Loucy (cell line): ENCODE results near the gene ZNF775.

Experiments used
- H2AFZ ChIP-seq: fragments of 200-600 bp; sonication (generic); 2 replicates; pipeline ENCODE4 v1.6.0; 2016; ENCODE audit warnings: antibody characterized with exemption, mild to moderate bottlenecking, low read length, moderate library complexity
- H3F3A ChIP-seq: fragments of 200-600 bp; 2 replicates; pipeline ENCODE4 v1.6.0; 2016; ENCODE audit warnings: antibody characterized with exemption, low read depth, mild to moderate bottlenecking
- H3K27me3 ChIP-seq: fragments of 200-600 bp; sonication (generic); 2 replicates; pipeline ENCODE4 v1.6.1; 2014; ENCODE audit warnings: low read length, mild to moderate bottlenecking; ENCODE audit not compliant: insufficient read depth, poor library complexity, severe bottlenecking
- H3K36me3 ChIP-seq: fragments of 200-600 bp; sonication (generic); 2 replicates; pipeline ENCODE4 v1.6.1; 2016; ENCODE audit warnings: low read length; ENCODE audit not compliant: insufficient read depth
- H3K4me1 ChIP-seq: fragments of 200-600 bp; sonication (generic); 2 replicates; pipeline ENCODE4 v1.5.1; 2014; ENCODE audit warnings: low read length, mild to moderate bottlenecking; ENCODE audit not compliant: insufficient read depth, poor library complexity, severe bottlenecking
- H3K4me2 ChIP-seq: fragments of 200-600 bp; sonication (generic); 2 replicates; pipeline ENCODE4 v1.6.0; 2014; ENCODE audit warnings: antibody characterized with exemption, low read length, low read depth, mild to moderate bottlenecking; ENCODE audit not compliant: poor library complexity, severe bottlenecking
- H3K4me3 ChIP-seq: fragments of 200-600 bp; sonication (generic); 2 replicates; pipeline ENCODE4 v1.5.1; 2014; ENCODE audit warnings: low read length, mild to moderate bottlenecking, mixed read lengths; ENCODE audit not compliant: poor library complexity, severe bottlenecking
- H3K79me2 ChIP-seq: fragments of 200-600 bp; sonication (generic); 2 replicates; pipeline ENCODE4 v1.6.1; 2014; ENCODE audit warnings: low read length; ENCODE audit not compliant: insufficient read depth
- H3K9ac ChIP-seq: fragments of 200-600 bp; sonication (generic); 2 replicates; pipeline ENCODE4 v1.6.0; 2014; ENCODE audit warnings: mild to moderate bottlenecking, low read depth, low read length, moderate library complexity; ENCODE audit not compliant: poor library complexity, severe bottlenecking
- H3K9me2 ChIP-seq: fragments of 200-600 bp; sonication (generic); replicated peaks from 2 replicates; pipeline ENCODE4 v1.6.1; 2016; ENCODE audit warnings: low read depth, low read length, mixed read lengths
- H3K9me3 ChIP-seq: fragments of 200-600 bp; sonication (generic); 2 replicates; pipeline ENCODE4 v1.6.1; 2014; ENCODE audit warnings: mild to moderate bottlenecking, antibody characterized with exemption, low read length, low read depth; ENCODE audit not compliant: insufficient read depth
- H4K20me1 ChIP-seq: fragments of 200-600 bp; sonication (generic); 2 replicates; pipeline ENCODE4 v1.6.0; 2014; ENCODE audit warnings: antibody characterized with exemption, low read length, mild to moderate bottlenecking; ENCODE audit not compliant: insufficient read depth, poor library complexity, severe bottlenecking
- EZH2phosphoT487 ChIP-seq: fragments of 200-600 bp; IDR thresholded peaks from 2 replicates; pipeline ENCODE4 v1.6.1; 2018; ENCODE audit warnings: antibody characterized with exemption, mild to moderate bottlenecking, moderate library complexity, borderline replicate concordance
- TF ChIP-seq, protein P1 (sequence below): fragments of 200-600 bp; sonication (generic); conservative IDR thresholded peaks from 2 replicates; pipeline ENCODE4 v1.5.1; 2014; ENCODE audit warnings: mild to moderate bottlenecking, antibody characterized with exemption, low read length

ZNF775 gene

DNA sequence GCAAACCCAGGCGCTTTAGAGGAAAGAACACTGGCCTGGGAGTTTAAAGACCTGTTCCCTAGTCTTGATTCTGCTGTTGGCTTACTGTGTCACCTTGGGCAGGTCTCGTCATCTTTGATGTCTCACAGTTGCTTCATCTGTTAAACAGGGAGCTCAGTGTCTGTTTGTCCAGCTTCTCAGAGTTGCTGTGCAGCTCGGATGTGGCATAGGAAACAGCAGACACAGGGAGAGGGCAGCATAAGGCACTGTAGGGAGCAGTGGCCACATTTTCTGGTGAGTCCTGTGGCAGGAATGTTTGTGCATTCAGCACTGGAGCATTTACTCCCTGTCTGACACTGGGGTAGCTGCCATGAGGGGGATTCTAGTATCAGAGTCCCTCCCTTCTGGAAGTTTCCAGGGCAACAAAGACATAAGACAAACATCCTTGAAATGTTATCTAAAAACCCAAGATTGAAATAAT, 8.5 kb upstream of the ZNF775 start:
- H3K4me1 ChIP-seq = peaks cover 40% of the 10 kb centered on the region
- peaks cover 72% of the 10 kb centered on the region for H3K79me2 ChIP-seq
- peak overlapping the region; percentile 100 for H3K9ac ChIP-seq

DNA sequence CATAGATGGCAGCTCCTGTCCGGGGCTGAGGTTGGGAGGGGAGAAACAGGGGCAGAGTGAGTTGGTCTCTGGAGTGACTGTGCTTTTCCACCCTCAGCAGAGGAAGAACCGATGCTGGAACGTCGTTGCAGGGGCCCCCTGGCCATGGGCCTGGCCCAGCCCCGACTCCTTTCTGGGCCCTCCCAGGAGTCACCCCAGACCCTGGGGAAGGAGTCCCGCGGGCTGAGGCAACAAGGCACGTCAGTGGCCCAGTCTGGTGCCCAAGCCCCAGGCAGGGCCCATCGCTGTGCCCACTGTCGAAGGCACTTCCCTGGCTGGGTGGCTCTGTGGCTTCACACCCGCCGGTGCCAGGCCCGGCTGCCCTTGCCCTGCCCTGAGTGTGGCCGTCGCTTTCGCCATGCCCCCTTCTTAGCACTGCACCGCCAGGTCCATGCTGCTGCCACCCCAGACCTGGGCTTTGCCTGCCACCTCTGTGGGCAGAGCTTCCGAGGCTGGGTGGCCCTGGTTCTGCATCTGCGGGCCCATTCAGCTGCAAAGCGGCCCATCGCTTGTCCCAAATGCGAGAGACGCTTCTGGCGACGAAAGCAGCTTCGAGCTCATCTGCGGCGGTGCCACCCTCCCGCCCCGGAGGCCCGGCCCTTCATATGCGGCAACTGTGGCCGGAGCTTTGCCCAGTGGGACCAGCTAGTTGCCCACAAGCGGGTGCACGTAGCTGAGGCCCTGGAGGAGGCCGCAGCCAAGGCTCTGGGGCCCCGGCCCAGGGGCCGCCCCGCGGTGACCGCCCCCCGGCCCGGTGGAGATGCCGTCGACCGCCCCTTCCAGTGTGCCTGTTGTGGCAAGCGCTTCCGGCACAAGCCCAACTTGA, 7.8 kb upstream of the ZNF775 start:
- Histone ChIP-seq H3F3A (0 out of 2 replicates have a peak, but pooled peaks cover 5% of the 10 kb centered on the region), H3K9me3 (no peaks in the 10 kb centered on the region), H3K9ac (peak overlapping the region; percentile 100), H3K9me2 (no peaks in the 10 kb centered on the region), H3K4me3 (peak overlapping the region; percentile 99), H3K27me3 (peaks cover 6% of the 10 kb centered on the region), H3K79me2 (peaks cover 72% of the 10 kb centered on the region), H3K36me3 (peaks cover 19% of the 10 kb centered on the region; the same call in 1 of the 2 replicates), H4K20me1 (peaks cover 51% of the 10 kb centered on the region), H2AFZ (no peak overlapping the region), H3K4me1 (peaks cover 39% of the 10 kb centered on the region), H3K4me2 (peak overlapping the region; percentile 89)
- TF ChIP-seq EZH2phosphoT487 = no peak
- TF ChIP-seq, protein P1, sequence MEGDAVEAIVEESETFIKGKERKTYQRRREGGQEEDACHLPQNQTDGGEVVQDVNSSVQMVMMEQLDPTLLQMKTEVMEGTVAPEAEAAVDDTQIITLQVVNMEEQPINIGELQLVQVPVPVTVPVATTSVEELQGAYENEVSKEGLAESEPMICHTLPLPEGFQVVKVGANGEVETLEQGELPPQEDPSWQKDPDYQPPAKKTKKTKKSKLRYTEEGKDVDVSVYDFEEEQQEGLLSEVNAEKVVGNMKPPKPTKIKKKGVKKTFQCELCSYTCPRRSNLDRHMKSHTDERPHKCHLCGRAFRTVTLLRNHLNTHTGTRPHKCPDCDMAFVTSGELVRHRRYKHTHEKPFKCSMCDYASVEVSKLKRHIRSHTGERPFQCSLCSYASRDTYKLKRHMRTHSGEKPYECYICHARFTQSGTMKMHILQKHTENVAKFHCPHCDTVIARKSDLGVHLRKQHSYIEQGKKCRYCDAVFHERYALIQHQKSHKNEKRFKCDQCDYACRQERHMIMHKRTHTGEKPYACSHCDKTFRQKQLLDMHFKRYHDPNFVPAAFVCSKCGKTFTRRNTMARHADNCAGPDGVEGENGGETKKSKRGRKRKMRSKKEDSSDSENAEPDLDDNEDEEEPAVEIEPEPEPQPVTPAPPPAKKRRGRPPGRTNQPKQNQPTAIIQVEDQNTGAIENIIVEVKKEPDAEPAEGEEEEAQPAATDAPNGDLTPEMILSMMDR = no peak

More for the DNA sequence above, 8.5 kb upstream of the ZNF775 start:
- H3K9me2 ChIP-seq = no peaks in the 10 kb centered on the region
- no peaks in the 10 kb centered on the region for H3K9me3 ChIP-seq
- H2AFZ ChIP-seq = no peak overlapping the region
- peaks cover 6% of the 10 kb centered on the region for H3K27me3 ChIP-seq
- H3K36me3 ChIP-seq = peaks cover 19% of the 10 kb centered on the region; the same call in 1 of the 2 replicates
- H3K4me2 ChIP-seq = peak overlapping the region; percentile 89
- TF ChIP-seq EZH2phosphoT487 = no peak
- TF ChIP-seq, protein P1 = no peak
- peaks cover 51% of the 10 kb centered on the region for H4K20me1 ChIP-seq
- H3F3A ChIP-seq = 0 out of 2 replicates have a peak, but pooled peaks cover 8% of the 10 kb centered on the region
- H3K4me3 ChIP-seq = peak overlapping the region; percentile 99

DNA sequence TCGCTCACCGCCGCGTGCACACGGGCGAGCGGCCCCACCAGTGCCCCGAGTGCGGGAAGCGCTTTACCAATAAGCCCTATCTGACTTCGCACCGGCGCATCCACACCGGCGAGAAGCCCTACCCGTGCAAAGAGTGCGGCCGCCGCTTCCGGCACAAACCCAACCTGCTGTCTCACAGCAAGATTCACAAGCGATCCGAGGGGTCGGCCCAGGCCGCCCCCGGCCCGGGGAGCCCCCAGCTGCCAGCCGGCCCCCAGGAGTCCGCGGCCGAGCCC, 7.2 kb upstream of the ZNF775 start:
- Histone ChIP-seq H3K27me3 (peaks cover 6% of the 10 kb centered on the region), H3F3A (0 out of 2 replicates have a peak, but pooled peaks cover 5% of the 10 kb centered on the region), H3K79me2 (peaks cover 71% of the 10 kb centered on the region), H3K4me1 (peaks cover 38% of the 10 kb centered on the region), H3K4me2 (no peak overlapping the region), H3K4me3 (no peak overlapping the region), H2AFZ (no peak overlapping the region), H3K9me2 (no peaks in the 10 kb centered on the region), H3K9ac (no peak overlapping the region), H3K36me3 (peaks cover 19% of the 10 kb centered on the region; the same call in 1 of the 2 replicates), H4K20me1 (peaks cover 51% of the 10 kb centered on the region), H3K9me3 (no peaks in the 10 kb centered on the region)
- TF ChIP-seq, protein P1 = no peak
- no peak for TF ChIP-seq EZH2phosphoT487
